HG03442 (cell line): ENCODE data around the gene CUL5.
A peak's percentile ranks its signal among the peaks of the same experiment; 100 is the strongest.

Source experiments
- ATAC-seq: cut with Tn5 transposase; IDR thresholded peaks from one replicate; pipeline ENCODE4 v1.9.1; 2021; ENCODE audit warnings: mild to moderate bottlenecking, moderate library complexity; ENCODE audit not compliant: unreplicated experiment

Gene CUL5

GRCh38 chr11:108008656-108009496 lies at the start of gene CUL5:
Gene CUL5, plus strand, starts transcription at chr11:108008898. Its CDS starts 451 bp downstream, at chr11:108009349.
- peak; percentile 83 for ATAC-seq

- ATAC-seq = no peak
Measured at GRCh38 chr11:107961480-107961879, 47.2 kb upstream of the CUL5 start.

GRCh38 chr11:107962181-107962580 lies 46.5 kb upstream of the CUL5 start:
- no peak for ATAC-seq

GRCh38 chr11:107963091-107963490 lies 45.6 kb upstream of the CUL5 start:
- ATAC-seq = no peak

GRCh38 chr11:107969219-107969618 lies 39.5 kb upstream of the CUL5 start:
- no peak for ATAC-seq

GRCh38 chr11:107970049-107970448 lies 38.6 kb upstream of the CUL5 start:
- ATAC-seq = no peak

- no peak for ATAC-seq
Measured at GRCh38 chr11:107973641-107974040, 35.1 kb upstream of the CUL5 start.

GRCh38 chr11:107988397-107989158 lies 20.1 kb upstream of the CUL5 start:
- no peak for ATAC-seq

- ATAC-seq = no peak
Measured at GRCh38 chr11:107991868-107992414, 16.8 kb upstream of the CUL5 start.

GRCh38 chr11:107996006-107996776 lies 12.5 kb upstream of the CUL5 start:
- ATAC-seq = no peak

GRCh38 chr11:107998761-107999160 lies 9.9 kb upstream of the CUL5 start:
- ATAC-seq = no peak

GRCh38 chr11:107999759-108000455 lies 8.8 kb upstream of the CUL5 start:
- ATAC-seq = peak; percentile 91

- ATAC-seq = no peak
Measured at GRCh38 chr11:108002476-108002875, 6.2 kb upstream of the CUL5 start.

GRCh38 chr11:108003623-108004022 lies 5.1 kb upstream of the CUL5 start:
- ATAC-seq = no peak

- no peak for ATAC-seq
Measured at GRCh38 chr11:108007819-108008218, 879 bp upstream of the CUL5 start.

- ATAC-seq = peak; percentile 13
Measured at GRCh38 chr11:108009497-108010370, 1.0 kb downstream of the CUL5 start.

- ATAC-seq = no peak
Measured at GRCh38 chr11:108012139-108012725, 3.5 kb downstream of the CUL5 start.

- ATAC-seq = no peak
Measured at GRCh38 chr11:108016647-108017046, 7.9 kb downstream of the CUL5 start.

- no peak for ATAC-seq
Measured at GRCh38 chr11:108018708-108019107, 10.0 kb downstream of the CUL5 start.
